ENCODE measurements around the gene TRPC4. TPM values are rescaled to one million over a fixed set of nuclear protein-coding genes. Genes with fewer than 3 reads are reported as not detected.

Gene TRPC4
- total RNA-seq, 1 donor from 2014 or later: 2.5 TPM

- Mint-ChIP-seq H3K36me3 (ENCODE audit: low read depth) (peaks cover 5% of the 10 kb centered on the region), H3K27ac (ENCODE audit: unreplicated experiment) (no peak overlapping the region), H3K9me3 (peaks cover 10% of the 10 kb centered on the region), H3K4me1 (no peaks in the 10 kb centered on the region), H3K27me3 (ENCODE audit: low read depth) (no peaks in the 10 kb centered on the region), H3K4me3 (no peak overlapping the region)
- no peak for DNase-seq (ENCODE audit: low read depth, low spot score)
- no peak for TF ChIP-seq CTCF (conservative IDR thresholded peaks at IDR 0.05)
These were observed 174.4 kb downstream of the TRPC4 start for GRCh38 chr13:37695200-37695599.

- Mint-ChIP-seq H3K9me3 (peaks cover 9% of the 10 kb centered on the region), H3K27me3 (ENCODE audit: low read depth) (no peaks in the 10 kb centered on the region), H3K27ac (ENCODE audit: unreplicated experiment) (no peak overlapping the region), H3K4me3 (no peak overlapping the region), H3K4me1 (no peaks in the 10 kb centered on the region), H3K36me3 (ENCODE audit: low read depth) (peaks cover 3% of the 10 kb centered on the region)
- no peak for TF ChIP-seq CTCF (conservative IDR thresholded peaks at IDR 0.05)
- DNase-seq (ENCODE audit: low read depth, low spot score): no peak
These were observed 179.2 kb downstream of the TRPC4 start for GRCh38 chr13:37690361-37690760.

GRCh38 chr13:37686501-37686900 is 183.1 kb downstream of the TRPC4 start:
- H3K4me1 Mint-ChIP-seq: peaks cover 11% of the 10 kb centered on the region
- H3K4me3 Mint-ChIP-seq: no peak overlapping the region
- H3K9me3 Mint-ChIP-seq: peaks cover 4% of the 10 kb centered on the region

GRCh38 chr13:37685206-37685605 is 184.4 kb downstream of the TRPC4 start:
- peaks cover 4% of the 10 kb centered on the region for H3K9me3 Mint-ChIP-seq
- H3K27me3 Mint-ChIP-seq (ENCODE audit: low read depth): no peaks in the 10 kb centered on the region
- no peak overlapping the region for H3K4me3 Mint-ChIP-seq
- H3K4me1 Mint-ChIP-seq: peaks cover 18% of the 10 kb centered on the region
- H3K36me3 Mint-ChIP-seq (ENCODE audit: low read depth): no peaks in the 10 kb centered on the region
- no peak for DNase-seq (ENCODE audit: low read depth, low spot score)
- no peak for TF ChIP-seq CTCF (conservative IDR thresholded peaks at IDR 0.05)
- no peak overlapping the region for H3K27ac Mint-ChIP-seq (ENCODE audit: unreplicated experiment)

More at GRCh38 chr13:37686501-37686900, 183.1 kb downstream of the TRPC4 start:
- H3K27ac Mint-ChIP-seq (ENCODE audit: unreplicated experiment): no peak overlapping the region
- no peak for DNase-seq (ENCODE audit: low read depth, low spot score)
- H3K27me3 Mint-ChIP-seq (ENCODE audit: low read depth): no peaks in the 10 kb centered on the region
- TF ChIP-seq CTCF (conservative IDR thresholded peaks at IDR 0.05): no peak
- no peaks in the 10 kb centered on the region for H3K36me3 Mint-ChIP-seq (ENCODE audit: low read depth)

- Mint-ChIP-seq H3K9me3 (no peaks in the 10 kb centered on the region), H3K27me3 (ENCODE audit: low read depth) (no peaks in the 10 kb centered on the region), H3K36me3 (ENCODE audit: low read depth) (no peaks in the 10 kb centered on the region), H3K27ac (ENCODE audit: unreplicated experiment) (peak overlapping the region; percentile 28), H3K4me3 (no peak overlapping the region), H3K4me1 (peaks cover 18% of the 10 kb centered on the region)
- no peak for DNase-seq (ENCODE audit: low read depth, low spot score)
- no peak for TF ChIP-seq CTCF (conservative IDR thresholded peaks at IDR 0.05)
These were observed 187.1 kb downstream of the TRPC4 start for GRCh38 chr13:37682496-37682895.
